Smooth muscle cell (in vitro differentiated cells): ENCODE measurements around the gene RANBP17. TPM values are rescaled to one million over a fixed set of nuclear protein-coding genes. Genes with fewer than 3 reads are reported as not detected.

ENCODE experiments used
- DNase-seq: peaks from one replicate; lab custom pipeline; 2025; ENCODE audit not compliant: unreplicated experiment; lab: John Stamatoyannopoulos, UW
- H2AFZ ChIP-seq: fragments of 200-600 bp; sonication (generic); 2 replicates; pipeline ENCODE4 v1.6.0; 2016; ENCODE audit warnings: antibody characterized with exemption, low read depth, mild to moderate bottlenecking
- H3F3A ChIP-seq: fragments of 200-600 bp; sonication (generic); 2 replicates; pipeline ENCODE4 v1.6.0; 2017; ENCODE audit warnings: antibody characterized with exemption, low read depth
- H3K27ac ChIP-seq: fragments of 200-600 bp; sonication (generic); 2 replicates; pipeline ENCODE4 v1.5.1; 2016; ENCODE audit warnings: low read depth, mild to moderate bottlenecking
- H3K27me3 ChIP-seq: fragments of 200-600 bp; sonication (generic); 2 replicates; pipeline ENCODE4 v1.6.1; 2016; ENCODE audit warnings: low read depth, mild to moderate bottlenecking
- H3K36me3 ChIP-seq: fragments of 200-600 bp; sonication (generic); 2 replicates; pipeline ENCODE4 v1.5.1; 2016; ENCODE audit warnings: low read depth
- H3K4me1 ChIP-seq: fragments of 200-600 bp; sonication (generic); 2 replicates; pipeline ENCODE4 v1.5.1; 2016; ENCODE audit warnings: low read depth
- H3K4me2 ChIP-seq: fragments of 200-600 bp; sonication (generic); 2 replicates; pipeline ENCODE4 v1.6.0; 2016; ENCODE audit warnings: mild to moderate bottlenecking
- H3K4me3 ChIP-seq: fragments of 200-600 bp; sonication (generic); 2 replicates; pipeline ENCODE4 v1.5.1; 2016; ENCODE audit warnings: mild to moderate bottlenecking
- H3K79me2 ChIP-seq: fragments of 200-600 bp; sonication (generic); 2 replicates; pipeline ENCODE4 v1.6.0; 2016; ENCODE audit warnings: low read depth, mild to moderate bottlenecking
- H3K9ac ChIP-seq: fragments of 200-600 bp; sonication (generic); 2 replicates; pipeline ENCODE4 v1.6.0; 2016; ENCODE audit warnings: low read depth
- H3K9me3 ChIP-seq: fragments of 200-600 bp; sonication (generic); replicated peaks from 2 replicates; pipeline ENCODE4 v1.5.1; 2016; ENCODE audit warnings: low read depth
- H4K20me1 ChIP-seq: fragments of 200-600 bp; sonication (generic); 2 replicates; pipeline ENCODE4 v1.6.0; 2016; ENCODE audit warnings: low read depth
- CTCF ChIP-seq: fragments of 200-600 bp; sonication (generic); IDR thresholded peaks from 2 replicates; pipeline ENCODE4 v1.5.1; 2017; ENCODE audit warnings: borderline replicate concordance, mild to moderate bottlenecking, antibody characterized with exemption; ENCODE audit not compliant: insufficient read depth, poor library complexity, severe bottlenecking
- WGBS: methylation state at CpG from one replicate; pipeline ENCODE4 v1.1.7; 2016; ENCODE audit warnings: low lambda C conversion rate; 5-methylcytosine and 5-hydroxymethylcytosine counted together
- polyA plus RNA-seq: library from polyadenylated mRNA; unstranded; fragments of >200 nt; fragmentation: Nextera tagmentation; extraction: Ambion mirVana; gene quantifications from 2 replicates; pipeline ENCODE4 v1.2.1, GENCODE V29; 2016
- total RNA-seq: library from RNA; depleted of rRNA; stranded (reverse); fragments of >200 nt; gene quantifications from 2 replicates; pipeline ENCODE4 v1.2.3, GENCODE V29; 2014

RANBP17 gene
- total and polyA plus RNA-seq, 2 experiments from 2014 or later: 13.0 to 42.6 TPM

GRCh38 chr5:171192111-171192510 is 330.3 kb downstream of the RANBP17 start:
- WGBS: 100% methylated on average over 1 of the region's 1 CpG
- no peak for TF ChIP-seq CTCF

GRCh38 chr5:171201310-171201709 is 339.5 kb downstream of the RANBP17 start:
- Histone ChIP-seq H2AFZ (no peak overlapping the region), H3K4me2 (no peak overlapping the region), H3K9ac (no peak overlapping the region), H3K36me3 (no peaks in the 10 kb centered on the region), H3K27ac (no peak overlapping the region), H3K4me3 (no peak overlapping the region), H3K79me2 (no peaks in the 10 kb centered on the region), H4K20me1 (no peaks in the 10 kb centered on the region), H3K4me1 (peaks cover 20% of the 10 kb centered on the region), H3F3A (no peaks in the 10 kb centered on the region), H3K9me3 (no peaks in the 10 kb centered on the region), H3K27me3 (no peaks in the 10 kb centered on the region)
- no peak for DNase-seq
- WGBS: 80% methylated on average over 6 of the region's 6 CpGs
- TF ChIP-seq CTCF: no peak

More at GRCh38 chr5:171192111-171192510, 330.3 kb downstream of the RANBP17 start:
- H3K4me1 ChIP-seq: no peaks in the 10 kb centered on the region
- no peaks in the 10 kb centered on the region for H3K27me3 ChIP-seq
- H4K20me1 ChIP-seq: no peaks in the 10 kb centered on the region
- no peak overlapping the region for H3K27ac ChIP-seq
- no peak for DNase-seq
- H3K9me3 ChIP-seq: no peaks in the 10 kb centered on the region
- no peak overlapping the region for H2AFZ ChIP-seq
- H3K4me2 ChIP-seq: no peak overlapping the region
- no peak overlapping the region for H3K9ac ChIP-seq
- H3K4me3 ChIP-seq: no peak overlapping the region
- H3F3A ChIP-seq: no peaks in the 10 kb centered on the region
- no peaks in the 10 kb centered on the region for H3K79me2 ChIP-seq
- H3K36me3 ChIP-seq: no peaks in the 10 kb centered on the region

- Histone ChIP-seq H3K79me2 (no peaks in the 10 kb centered on the region), H3K9me3 (no peaks in the 10 kb centered on the region), H3K27ac (no peak overlapping the region), H3K4me2 (no peak overlapping the region), H3K27me3 (no peaks in the 10 kb centered on the region), H4K20me1 (no peaks in the 10 kb centered on the region), H3K4me1 (peaks cover 23% of the 10 kb centered on the region), H3K9ac (no peak overlapping the region), H3F3A (no peaks in the 10 kb centered on the region), H2AFZ (no peak overlapping the region), H3K36me3 (no peaks in the 10 kb centered on the region), H3K4me3 (no peak overlapping the region)
- DNase-seq: no peak
- no peak for TF ChIP-seq CTCF
- 94% methylated on average over 8 of the region's 8 CpGs for WGBS
Measured at GRCh38 chr5:171205375-171205774, 343.6 kb downstream of the RANBP17 start.

GRCh38 chr5:171207256-171207847 is 345.5 kb downstream of the RANBP17 start:
- no peak overlapping the region for H3K4me2 ChIP-seq
- no peaks in the 10 kb centered on the region for H3K27me3 ChIP-seq
- H3K4me1 ChIP-seq: peaks cover 22% of the 10 kb centered on the region
- no peaks in the 10 kb centered on the region for H3K9me3 ChIP-seq
- no peaks in the 10 kb centered on the region for H4K20me1 ChIP-seq
- no peaks in the 10 kb centered on the region for H3K36me3 ChIP-seq
- no peak overlapping the region for H3K4me3 ChIP-seq
- no peak for DNase-seq
- H2AFZ ChIP-seq: no peak overlapping the region
- no peaks in the 10 kb centered on the region for H3K79me2 ChIP-seq
- TF ChIP-seq CTCF: peak; percentile 56
- H3K27ac ChIP-seq: no peak overlapping the region
- no peak overlapping the region for H3K9ac ChIP-seq
- WGBS: 49% methylated on average over 6 of the region's 6 CpGs
- no peaks in the 10 kb centered on the region for H3F3A ChIP-seq
